A549 (cell line): ENCODE results near the gene ARHGAP22.

Source experiments
- POLR2A ChIP-seq: IDR thresholded peaks from 2 replicates; pipeline ENCODE4 v1.6.1; 2012; ENCODE audit warnings: mild to moderate bottlenecking, low read length
- TF ChIP-seq, protein P1 (sequence below): fragments of >200 bp; sonication (Bioruptor Twin); formaldehyde crosslinking; IDR thresholded peaks from 3 replicates; pipeline ENCODE4 v1.5.1; 2016

DNA sequence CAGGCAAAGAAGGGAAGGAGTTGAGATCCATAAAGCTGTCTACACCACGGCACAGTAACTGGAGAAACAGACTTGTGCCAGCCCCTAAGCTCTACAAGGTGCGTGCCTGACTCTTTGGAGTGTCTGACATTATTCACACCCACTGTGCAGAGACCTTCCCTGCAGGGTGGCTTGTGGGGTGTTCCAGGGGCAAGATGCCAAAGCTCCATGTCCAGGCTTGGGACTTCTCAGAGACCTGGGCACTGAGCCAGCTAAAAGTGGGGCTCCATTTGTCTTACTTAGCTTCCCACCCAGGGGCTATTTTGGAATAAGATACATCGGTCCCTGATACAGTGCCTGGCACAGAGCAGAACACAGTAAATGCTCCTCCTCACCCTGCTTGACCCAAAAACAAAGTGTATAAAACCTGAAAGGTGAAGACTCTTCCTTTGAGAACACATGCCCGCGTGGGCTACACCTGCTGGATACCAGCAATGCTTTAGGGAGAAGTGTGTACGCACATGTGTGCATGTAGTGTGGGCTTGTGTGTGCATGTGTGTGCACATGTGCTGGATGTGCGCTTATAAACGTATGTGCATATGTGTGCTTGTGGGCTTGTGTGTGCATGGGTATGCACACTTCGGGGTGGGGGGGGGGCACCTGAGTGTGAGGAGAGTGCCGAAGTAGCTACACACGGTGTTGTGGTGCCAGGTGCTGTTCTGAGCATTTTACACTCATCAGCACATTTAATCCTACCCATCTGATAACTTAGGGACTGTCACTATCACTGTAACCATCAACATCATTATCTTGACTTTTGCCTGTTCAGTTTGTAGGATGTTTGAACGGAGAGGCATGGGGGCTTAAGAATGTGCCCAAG is 143.0 kb downstream of the ARHGAP22 start:
- TF ChIP-seq, protein P1, sequence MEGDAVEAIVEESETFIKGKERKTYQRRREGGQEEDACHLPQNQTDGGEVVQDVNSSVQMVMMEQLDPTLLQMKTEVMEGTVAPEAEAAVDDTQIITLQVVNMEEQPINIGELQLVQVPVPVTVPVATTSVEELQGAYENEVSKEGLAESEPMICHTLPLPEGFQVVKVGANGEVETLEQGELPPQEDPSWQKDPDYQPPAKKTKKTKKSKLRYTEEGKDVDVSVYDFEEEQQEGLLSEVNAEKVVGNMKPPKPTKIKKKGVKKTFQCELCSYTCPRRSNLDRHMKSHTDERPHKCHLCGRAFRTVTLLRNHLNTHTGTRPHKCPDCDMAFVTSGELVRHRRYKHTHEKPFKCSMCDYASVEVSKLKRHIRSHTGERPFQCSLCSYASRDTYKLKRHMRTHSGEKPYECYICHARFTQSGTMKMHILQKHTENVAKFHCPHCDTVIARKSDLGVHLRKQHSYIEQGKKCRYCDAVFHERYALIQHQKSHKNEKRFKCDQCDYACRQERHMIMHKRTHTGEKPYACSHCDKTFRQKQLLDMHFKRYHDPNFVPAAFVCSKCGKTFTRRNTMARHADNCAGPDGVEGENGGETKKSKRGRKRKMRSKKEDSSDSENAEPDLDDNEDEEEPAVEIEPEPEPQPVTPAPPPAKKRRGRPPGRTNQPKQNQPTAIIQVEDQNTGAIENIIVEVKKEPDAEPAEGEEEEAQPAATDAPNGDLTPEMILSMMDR: no peak
- TF ChIP-seq POLR2A: no peak
